Measurements from ENCODE around the gene RGS14.

GRCh38 chr5:177328545-177329231 lies 29.0 kb upstream of the RGS14 start:
- TF ChIP-seq CTCF (IDR thresholded peaks at IDR 0.05) (no peak), POLR2A (IDR thresholded peaks at IDR 0.05) (no peak), POLR2AphosphoS5 (IDR thresholded peaks at IDR 0.05) (no peak)
